GM21786 (cell line): Measurements from ENCODE around the gene ARHGAP24.
A peak's percentile ranks its signal among the peaks of the same experiment; 100 is the strongest.

Experiments used
- ATAC-seq: cut with Tn5 transposase; IDR thresholded peaks from one replicate; pipeline ENCODE4 v1.9.1; 2021; ENCODE audit not compliant: unreplicated experiment

ARHGAP24 gene

GRCh38 chr4:85474818-85475630 is at the start of gene ARHGAP24:
TSS of gene ARHGAP24 (plus strand) at chr4:85475150.
- peak; percentile 88 for ATAC-seq

- ATAC-seq = no peak
Measured at GRCh38 chr4:85426366-85426765, 48.6 kb upstream of the ARHGAP24 start.

- ATAC-seq = no peak
Measured at GRCh38 chr4:85427123-85427522, 47.8 kb upstream of the ARHGAP24 start.

GRCh38 chr4:85430226-85430625 is 44.7 kb upstream of the ARHGAP24 start:
- ATAC-seq = no peak

GRCh38 chr4:85430697-85431096 is 44.3 kb upstream of the ARHGAP24 start:
- ATAC-seq = no peak

- no peak for ATAC-seq
Measured at GRCh38 chr4:85431156-85431555, 43.8 kb upstream of the ARHGAP24 start.

- no peak for ATAC-seq
Measured at GRCh38 chr4:85431881-85432485, 43.0 kb upstream of the ARHGAP24 start.

GRCh38 chr4:85445050-85445639 is 29.8 kb upstream of the ARHGAP24 start:
- ATAC-seq = no peak

GRCh38 chr4:85446141-85446861 is 28.6 kb upstream of the ARHGAP24 start:
- ATAC-seq = no peak

- ATAC-seq = no peak
Measured at GRCh38 chr4:85448906-85449890, 25.8 kb upstream of the ARHGAP24 start.

GRCh38 chr4:85452058-85452731 is 22.8 kb upstream of the ARHGAP24 start:
- no peak for ATAC-seq

GRCh38 chr4:85455942-85456341 is 19.0 kb upstream of the ARHGAP24 start:
- no peak for ATAC-seq

- no peak for ATAC-seq
Measured at GRCh38 chr4:85457752-85458467, 17.0 kb upstream of the ARHGAP24 start.

- ATAC-seq = no peak
Measured at GRCh38 chr4:85459736-85460135, 15.2 kb upstream of the ARHGAP24 start.

- ATAC-seq = no peak
Measured at GRCh38 chr4:85474356-85474755, 594 bp upstream of the ARHGAP24 start.

- ATAC-seq = no peak
Measured at GRCh38 chr4:85475631-85476233, 782 bp downstream of the ARHGAP24 start.

GRCh38 chr4:85476381-85476780 is 1.4 kb downstream of the ARHGAP24 start:
- ATAC-seq = no peak

GRCh38 chr4:85477534-85477933 is 2.6 kb downstream of the ARHGAP24 start:
- ATAC-seq = no peak

GRCh38 chr4:85478576-85478975 is 3.6 kb downstream of the ARHGAP24 start:
- no peak for ATAC-seq
